CD4-positive, alpha-beta T cell (primary cell): ENCODE measurements around the gene SLC26A9. TPM values are rescaled to one million over a fixed set of nuclear protein-coding genes. Genes with fewer than 3 reads are reported as not detected.

Source experiments
- ATAC-seq: fragments of 200-7000 bp; cut with Tn5 transposase; one replicate; pipeline ENCODE4 v1.10.0; 2022; ENCODE audit warnings: mild to moderate bottlenecking; ENCODE audit not compliant: poor library complexity
- CTCF ChIA-PET: fragments of 350-600 bp; sonication (Branson Sonifier 250); formaldehyde crosslinking; loops from one replicate; lab custom pipeline; 2021; ENCODE audit warnings: antibody characterized with exemption, inconsistent platforms; lab: Charles Lee
- POLR2A ChIA-PET: fragments of 350-600 bp; sonication (Branson Sonifier 250); formaldehyde crosslinking; loops from one replicate; lab custom pipeline; 2021; ENCODE audit warnings: antibody characterized with exemption, inconsistent platforms; lab: Charles Lee
- DNase-seq, 14 experiments: peaks; one replicate each; pipeline ENCODE4 v3.0.0-alpha.2; 2013 to 2020; ENCODE audit warnings: mixed read lengths in 2 of 14
- H3K27ac ChIP-seq, 2 donors: one replicate each; pipeline versions ENCODE4 v1.5.1 to v1.7.0; 2013; ENCODE audit warnings: low read length in 2 of 2, low read depth in 1 of 2, mild to moderate bottlenecking in 1 of 2
- H3K27me3 ChIP-seq, 2 experiments: 1 replicate in 1 of 2; 2 replicates in 1 of 2; pipeline versions ENCODE4 v1.6.1 to v1.7.0; 2013; ENCODE audit warnings: low read length in 2 of 2, control low read depth in 1 of 2, mild to moderate bottlenecking in 1 of 2, moderate library complexity in 1 of 2; ENCODE audit not compliant: insufficient read depth in 2 of 2, control insufficient read depth in 1 of 2
- H3K36me3 ChIP-seq: one replicate; pipeline ENCODE4 v1.6.1; 2013; ENCODE audit warnings: low read length, control low read depth; ENCODE audit not compliant: insufficient read depth
- H3K4me1 ChIP-seq: one replicate; pipeline ENCODE4 v1.6.1; 2013; ENCODE audit warnings: low read length, control low read depth; ENCODE audit not compliant: insufficient read depth
- H3K4me3 ChIP-seq: one replicate; pipeline ENCODE4 v1.5.1; 2013; ENCODE audit warnings: mild to moderate bottlenecking, low read length, moderate library complexity
- H3K9me3 ChIP-seq, 2 experiments: 1 replicate in 1 of 2; 2 replicates in 1 of 2; pipeline versions ENCODE4 v1.6.1 to v1.7.0; 2013; ENCODE audit warnings: low read length in 2 of 2, mild to moderate bottlenecking in 2 of 2, control low read depth in 1 of 2, moderate library complexity in 1 of 2; ENCODE audit not compliant: control insufficient read depth in 1 of 2, insufficient read depth in 1 of 2
- H3K27ac Mint-ChIP-seq: one replicate; pipeline ENCODE4 v1.8.0; 2020; ENCODE audit warnings: mixed read lengths
- H3K27me3 Mint-ChIP-seq: one replicate; pipeline ENCODE4 v1.8.0; 2021; ENCODE audit warnings: mixed read lengths
- H3K36me3 Mint-ChIP-seq: one replicate; pipeline ENCODE4 v1.8.0; 2021; ENCODE audit warnings: low read depth, mixed read lengths
- H3K4me1 Mint-ChIP-seq: one replicate; pipeline ENCODE4 v1.8.0; 2021; ENCODE audit warnings: low read depth, mixed read lengths
- H3K4me3 Mint-ChIP-seq: one replicate; pipeline ENCODE4 v1.8.0; 2020; ENCODE audit warnings: mild to moderate bottlenecking, mixed read lengths
- H3K9me3 Mint-ChIP-seq: one replicate; pipeline ENCODE4 v1.8.0; 2020; ENCODE audit warnings: mixed read lengths
- CTCF ChIP-seq: fragments of 200-600 bp; IDR thresholded peaks from one replicate; pipeline ENCODE4 v1.8.0; 2022; ENCODE audit warnings: antibody characterized with exemption, mild to moderate bottlenecking
- intact Hi-C, 2 experiments: fragments of 100-400 bp; cut with DNase I in 1 of 2; cut with micrococcal nuclease in 1 of 2; formaldehyde crosslinking; loops; one replicate each; pipeline versions ENCODE4 v1.15.1 to v1.9.0; 2023 to 2025; cut with DNase I, micrococcal nuclease
- total RNA-seq, 174 experiments: library from RNA in 2 of 174; stranded (reverse) in 2 of 174; gene quantifications; one replicate each; pipeline ENCODE4 v1.2.3 and lab custom pipeline; 2021 to 2026

SLC26A9 gene
- total RNA-seq, 2 experiments from 2014 or later: not detected

DNA sequence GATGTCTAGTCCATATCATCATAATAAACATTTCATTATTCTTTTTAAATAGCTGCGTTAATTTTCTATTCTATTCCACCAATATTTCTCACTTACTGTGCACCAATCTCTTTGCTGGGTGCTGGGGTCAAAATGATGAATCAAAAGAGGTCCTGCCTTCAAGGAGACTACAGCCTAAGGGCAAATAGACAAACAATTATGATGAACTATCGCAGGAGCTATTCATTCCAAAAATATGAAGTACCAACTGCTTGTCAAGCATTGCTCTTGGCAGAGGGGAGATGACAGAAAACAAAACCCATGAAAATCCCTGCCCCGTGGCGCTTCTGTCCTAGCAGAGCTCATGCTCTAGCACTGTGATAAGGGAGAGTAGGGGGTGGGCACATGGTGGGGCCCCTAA, 28.8 kb upstream of the SLC26A9 start:
- no peaks in the 10 kb centered on the region for H3K27me3 Mint-ChIP-seq
- H3K4me3 Mint-ChIP-seq: no peak overlapping the region
- Histone ChIP-seq H3K9me3 (no peaks in the 10 kb centered on the region), H3K27me3 (no peaks in the 10 kb centered on the region), H3K36me3 (no peaks in the 10 kb centered on the region), H3K27ac (no peak overlapping the region), H3K4me1 (no peaks in the 10 kb centered on the region), H3K4me3 (no peak overlapping the region)
- ATAC-seq: no peak
- H3K36me3 Mint-ChIP-seq: no peaks in the 10 kb centered on the region
- DNase-seq: no peak
- H3K27ac Mint-ChIP-seq: no peak overlapping the region
- TF ChIP-seq CTCF: no peak
- no peaks in the 10 kb centered on the region for H3K4me1 Mint-ChIP-seq
- intact Hi-C loops: loop anchor here in 1 of 2 experiments (10.0 kb wide), 1 partner anchor 377 kb away; no protein-coding TSS in a partner anchor
- POLR2A ChIA-PET: no interaction called here
- CTCF ChIA-PET: no interaction called here
- no peaks in the 10 kb centered on the region for H3K9me3 Mint-ChIP-seq

- no peaks in the 10 kb centered on the region for H3K36me3 ChIP-seq
- no peaks in the 10 kb centered on the region for H3K9me3 Mint-ChIP-seq
- intact Hi-C loops: loop anchor here in 1 of 2 experiments (10.0 kb wide), 1 partner anchor 376 kb away; no protein-coding TSS in a partner anchor
- ChIA-PET POLR2A (no interaction called here), CTCF (no interaction called here)
- H3K27me3 Mint-ChIP-seq: no peaks in the 10 kb centered on the region
- H3K27ac Mint-ChIP-seq: no peak overlapping the region
- H3K27ac ChIP-seq: no peak overlapping the region
- TF ChIP-seq CTCF: no peak
- no peaks in the 10 kb centered on the region for H3K4me1 ChIP-seq
- H3K4me1 Mint-ChIP-seq: no peaks in the 10 kb centered on the region
- no peak for ATAC-seq
- DNase-seq: no peak
- no peaks in the 10 kb centered on the region for H3K9me3 ChIP-seq
- no peaks in the 10 kb centered on the region for H3K27me3 ChIP-seq
- H3K36me3 Mint-ChIP-seq: no peaks in the 10 kb centered on the region
- H3K4me3 Mint-ChIP-seq: no peak overlapping the region
- H3K4me3 ChIP-seq: no peak overlapping the region
Measured at GRCh38 chr1:205971082-205971481, 27.8 kb upstream of the SLC26A9 start.

DNA sequence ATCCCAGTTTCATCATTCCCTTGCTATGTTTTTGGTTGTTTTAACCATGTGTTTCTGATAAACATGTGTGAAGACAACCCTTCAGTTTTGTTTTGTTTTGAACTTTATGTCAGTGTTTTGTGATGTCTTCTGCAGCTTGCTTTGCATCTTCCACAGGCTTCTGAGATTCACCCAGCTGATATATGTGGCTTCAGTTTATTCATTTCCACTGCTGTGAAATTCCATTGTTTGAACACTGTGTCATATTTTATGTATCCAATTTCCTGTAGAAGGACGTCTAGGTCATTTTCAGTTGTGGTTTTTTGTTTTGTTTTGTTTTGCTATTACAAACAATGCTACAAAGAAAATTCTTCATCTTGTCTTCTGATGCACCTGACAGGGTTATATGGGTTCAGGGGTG, 27.2 kb upstream of the SLC26A9 start:
- ATAC-seq (no peak), DNase-seq (no peak)
- H3K9me3 Mint-ChIP-seq: no peaks in the 10 kb centered on the region
- H3K4me3 Mint-ChIP-seq: no peak overlapping the region
- no peaks in the 10 kb centered on the region for H3K27me3 Mint-ChIP-seq
- H3K4me1 ChIP-seq: no peaks in the 10 kb centered on the region
- no peak overlapping the region for H3K27ac Mint-ChIP-seq
- ChIA-PET CTCF (no interaction called here), POLR2A (no interaction called here)
- H3K4me1 Mint-ChIP-seq: no peaks in the 10 kb centered on the region
- intact Hi-C loops: loop anchor here in 1 of 2 experiments (10.0 kb wide), 1 partner anchor 376 kb away; no protein-coding TSS in a partner anchor
- H3K27me3 ChIP-seq: no peaks in the 10 kb centered on the region
- no peak overlapping the region for H3K4me3 ChIP-seq
- no peak overlapping the region for H3K27ac ChIP-seq
- no peaks in the 10 kb centered on the region for H3K36me3 Mint-ChIP-seq
- no peak for TF ChIP-seq CTCF
- no peaks in the 10 kb centered on the region for H3K36me3 ChIP-seq
- H3K9me3 ChIP-seq: no peaks in the 10 kb centered on the region
